WTC11 (cell line): ENCODE data around the gene GHITM. TPM values are rescaled to one million over a fixed set of nuclear protein-coding genes. Genes with fewer than 3 reads are reported as not detected.

Experiments
- ATAC-seq: fragments of 200-7000 bp; cut with Tn5 transposase; 2 replicates; pipeline ENCODE4 v1.10.0; 2021; ENCODE audit warnings: mild to moderate bottlenecking, moderate library complexity
- CTCF ChIA-PET: fragments of 300-600 bp; sonication (Branson Sonifier 250); formaldehyde crosslinking; loops from one replicate; lab custom pipeline; 2021; ENCODE audit warnings: antibody characterized with exemption; lab: Charles Lee
- POLR2A ChIA-PET: fragments of 350-600 bp; sonication (Branson Sonifier 250); formaldehyde crosslinking; loops from one replicate; lab custom pipeline; 2021; ENCODE audit warnings: antibody characterized with exemption; lab: Charles Lee
- DNase-seq: peaks from one replicate; pipeline ENCODE4 v3.0.0; 2021; ENCODE audit warnings: low spot score
- H3K27ac Mint-ChIP-seq: 2 replicates; pipeline ENCODE4 v1.8.0; 2021; ENCODE audit warnings: mixed read lengths
- H3K27me3 Mint-ChIP-seq: 2 replicates; pipeline ENCODE4 v1.8.0; 2021; ENCODE audit warnings: low read depth, mild to moderate bottlenecking, moderate library complexity, mixed read lengths
- H3K36me3 Mint-ChIP-seq: 2 replicates; pipeline ENCODE4 v1.8.0; 2021; ENCODE audit warnings: mixed read lengths
- H3K4me1 Mint-ChIP-seq: 2 replicates; pipeline ENCODE4 v1.8.0; 2022; ENCODE audit warnings: mixed read lengths
- H3K4me3 Mint-ChIP-seq: 2 replicates; pipeline ENCODE4 v1.8.0; 2021; ENCODE audit warnings: mild to moderate bottlenecking, moderate library complexity, mixed read lengths
- H3K9me3 Mint-ChIP-seq: 2 replicates; pipeline ENCODE4 v1.8.0; 2021; ENCODE audit warnings: mixed read lengths
- E2F1 ChIP-seq: sonication (generic); formaldehyde crosslinking; IDR thresholded peaks from 2 replicates; pipeline ENCODE4 v1.8.0; 2022; ENCODE audit warnings: mild to moderate bottlenecking, missing genetic modification reagents
- EMX1 ChIP-seq: fragments of 250-450 bp; sonication (Bioruptor Pico); IDR thresholded peaks from 2 replicates; pipeline ENCODE4 v1.8.0; 2021; ENCODE audit warnings: mild to moderate bottlenecking
- FOXP1 ChIP-seq: sonication (generic); formaldehyde crosslinking; IDR thresholded peaks from 2 replicates; pipeline ENCODE4 v1.8.0; 2022; ENCODE audit warnings: missing genetic modification reagents, mild to moderate bottlenecking, moderate library complexity, borderline replicate concordance
- GABPB1 ChIP-seq: sonication (generic); formaldehyde crosslinking; IDR thresholded peaks from 2 replicates; pipeline ENCODE4 v1.8.1; 2023; ENCODE audit warnings: mild to moderate bottlenecking, missing genetic modification reagents
- JAZF1 ChIP-seq: fragments of 250-450 bp; sonication (Bioruptor Pico); IDR thresholded peaks from 2 replicates; pipeline ENCODE4 v1.9.0; 2021; ENCODE audit warnings: moderate library complexity, mild to moderate bottlenecking, inconsistent platforms
- MYBL2 ChIP-seq: sonication (generic); formaldehyde crosslinking; IDR thresholded peaks from 2 replicates; pipeline ENCODE4 v1.8.1; 2023; ENCODE audit warnings: mild to moderate bottlenecking, moderate library complexity, missing genetic modification reagents
- NFATC4 ChIP-seq: fragments of 250-450 bp; sonication (Bioruptor Pico); IDR thresholded peaks from 2 replicates; pipeline ENCODE4 v1.9.0; 2021; ENCODE audit warnings: mild to moderate bottlenecking
- NFYB ChIP-seq: sonication (generic); formaldehyde crosslinking; conservative IDR thresholded peaks from 2 replicates; pipeline ENCODE4 v1.8.0; 2022; ENCODE audit warnings: low read depth, missing genetic modification reagents
- PREB ChIP-seq: sonication (generic); formaldehyde crosslinking; IDR thresholded peaks from 2 replicates; pipeline ENCODE4 v1.8.1; 2022; ENCODE audit warnings: mild to moderate bottlenecking, missing genetic modification reagents, moderate library complexity, borderline replicate concordance
- PRRX2 ChIP-seq: fragments of 250-450 bp; sonication (Bioruptor Pico); IDR thresholded peaks from 2 replicates; pipeline ENCODE4 v1.8.0; 2021; ENCODE audit warnings: mild to moderate bottlenecking
- SMAD4 ChIP-seq: sonication (generic); formaldehyde crosslinking; IDR thresholded peaks from 2 replicates; pipeline ENCODE4 v1.8.0; 2022; ENCODE audit warnings: mild to moderate bottlenecking, missing genetic modification reagents
- SP1 ChIP-seq: sonication (generic); formaldehyde crosslinking; conservative IDR thresholded peaks from 2 replicates; pipeline ENCODE4 v1.8.1; 2022; ENCODE audit warnings: missing genetic modification reagents
- USF1 ChIP-seq: sonication (generic); formaldehyde crosslinking; IDR thresholded peaks from 2 replicates; pipeline ENCODE4 v1.8.0; 2022; ENCODE audit warnings: mild to moderate bottlenecking, missing genetic modification reagents
- USF2 ChIP-seq: sonication (generic); formaldehyde crosslinking; IDR thresholded peaks from 2 replicates; pipeline ENCODE4 v1.8.1; 2023; ENCODE audit warnings: mild to moderate bottlenecking, missing genetic modification reagents, moderate library complexity
- ZNF138 ChIP-seq: sonication (generic); formaldehyde crosslinking; conservative IDR thresholded peaks from 2 replicates; pipeline ENCODE4 v1.8.1; 2022; ENCODE audit warnings: mild to moderate bottlenecking, moderate library complexity, missing genetic modification reagents
- ZNF232 ChIP-seq: sonication (generic); formaldehyde crosslinking; IDR thresholded peaks from 2 replicates; pipeline ENCODE4 v1.8.0; 2022; ENCODE audit warnings: mild to moderate bottlenecking, missing genetic modification reagents
- ZNF423 ChIP-seq: fragments of 250-450 bp; sonication (Bioruptor Pico); IDR thresholded peaks from 2 replicates; pipeline ENCODE4 v2.1.2; 2022; ENCODE audit warnings: mild to moderate bottlenecking, moderate library complexity
- ZNF512 ChIP-seq: sonication (generic); formaldehyde crosslinking; IDR thresholded peaks from 2 replicates; pipeline ENCODE4 v1.8.1; 2022; ENCODE audit warnings: missing genetic modification reagents, borderline replicate concordance
- total RNA-seq: library from RNA; stranded (reverse); gene quantifications from 3 replicates; pipeline ENCODE4 v1.2.3, GENCODE V29; 2021
- TF ChIP-seq, protein P1 (sequence below): sonication (generic); formaldehyde crosslinking; IDR thresholded peaks from 2 replicates; pipeline ENCODE4 v1.8.0; 2023; ENCODE audit warnings: mild to moderate bottlenecking, missing genetic modification reagents
- TF ChIP-seq, protein P2 (sequence below): sonication (generic); formaldehyde crosslinking; IDR thresholded peaks from 2 replicates; pipeline ENCODE4 v1.8.0; 2023; ENCODE audit warnings: missing genetic modification reagents

GHITM gene
- total RNA-seq, 1 experiment from 2014 or later, result 97.6 TPM

- TF ChIP-seq, protein P1, sequence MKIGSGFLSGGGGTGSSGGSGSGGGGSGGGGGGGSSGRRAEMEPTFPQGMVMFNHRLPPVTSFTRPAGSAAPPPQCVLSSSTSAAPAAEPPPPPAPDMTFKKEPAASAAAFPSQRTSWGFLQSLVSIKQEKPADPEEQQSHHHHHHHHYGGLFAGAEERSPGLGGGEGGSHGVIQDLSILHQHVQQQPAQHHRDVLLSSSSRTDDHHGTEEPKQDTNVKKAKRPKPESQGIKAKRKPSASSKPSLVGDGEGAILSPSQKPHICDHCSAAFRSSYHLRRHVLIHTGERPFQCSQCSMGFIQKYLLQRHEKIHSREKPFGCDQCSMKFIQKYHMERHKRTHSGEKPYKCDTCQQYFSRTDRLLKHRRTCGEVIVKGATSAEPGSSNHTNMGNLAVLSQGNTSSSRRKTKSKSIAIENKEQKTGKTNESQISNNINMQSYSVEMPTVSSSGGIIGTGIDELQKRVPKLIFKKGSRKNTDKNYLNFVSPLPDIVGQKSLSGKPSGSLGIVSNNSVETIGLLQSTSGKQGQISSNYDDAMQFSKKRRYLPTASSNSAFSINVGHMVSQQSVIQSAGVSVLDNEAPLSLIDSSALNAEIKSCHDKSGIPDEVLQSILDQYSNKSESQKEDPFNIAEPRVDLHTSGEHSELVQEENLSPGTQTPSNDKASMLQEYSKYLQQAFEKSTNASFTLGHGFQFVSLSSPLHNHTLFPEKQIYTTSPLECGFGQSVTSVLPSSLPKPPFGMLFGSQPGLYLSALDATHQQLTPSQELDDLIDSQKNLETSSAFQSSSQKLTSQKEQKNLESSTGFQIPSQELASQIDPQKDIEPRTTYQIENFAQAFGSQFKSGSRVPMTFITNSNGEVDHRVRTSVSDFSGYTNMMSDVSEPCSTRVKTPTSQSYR (CRISPR knock-in tag), result no peak
- no peak for TF ChIP-seq ZNF512 (CRISPR knock-in tag)
- TF ChIP-seq, all 79 proteins: peak for 0
These were observed 46.3 kb downstream of the GHITM start (continued) for GRCh38 chr10:84185526-84186175.

DNA sequence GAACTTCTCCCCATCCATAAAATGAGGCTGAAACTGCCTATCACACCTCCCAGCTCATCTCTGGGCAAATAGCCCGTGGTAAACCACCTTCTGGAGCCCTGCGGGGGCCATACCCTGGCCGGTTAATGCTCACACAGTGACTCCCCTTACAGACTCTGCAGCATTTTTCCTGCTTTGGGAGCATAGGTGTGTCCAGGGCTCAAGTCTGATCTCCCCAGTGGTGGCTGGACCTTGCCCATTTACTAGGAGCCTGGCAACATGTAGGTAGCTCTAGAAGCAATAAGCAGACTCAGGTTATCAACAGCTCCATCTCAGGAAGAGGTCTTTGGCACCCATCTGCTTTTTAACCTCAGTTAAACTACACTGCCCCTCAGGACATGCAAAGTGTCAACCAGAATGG lies 49.5 kb downstream of the GHITM start:
- no peaks in the 10 kb centered on the region for H3K36me3 Mint-ChIP-seq
- CTCF ChIA-PET, result interaction anchor here (2.1 kb wide), 1 partner anchor 41 kb away, joined by 8 read pairs; no protein-coding TSS in a partner anchor
- H3K9me3 Mint-ChIP-seq, result no peaks in the 10 kb centered on the region
- TF ChIP-seq MYBL2 (CRISPR knock-in tag) (no peak), ZNF232 (no peak), NFYB (CRISPR knock-in tag) (no peak), PREB (CRISPR knock-in tag) (no peak), GABPB1 (no peak), JAZF1 (CRISPR knock-in tag) (no peak), ZNF138 (CRISPR knock-in tag) (no peak), SP1 (no peak), SMAD4 (CRISPR knock-in tag) (no peak), NFATC4 (no peak), PRRX2 (CRISPR knock-in tag) (no peak), ZNF423 (no peak), FOXP1 (CRISPR knock-in tag) (no peak), EMX1 (CRISPR knock-in tag) (no peak), USF1 (CRISPR knock-in tag) (no peak), E2F1 (no peak), USF2 (no peak)
- TF ChIP-seq, protein P2, sequence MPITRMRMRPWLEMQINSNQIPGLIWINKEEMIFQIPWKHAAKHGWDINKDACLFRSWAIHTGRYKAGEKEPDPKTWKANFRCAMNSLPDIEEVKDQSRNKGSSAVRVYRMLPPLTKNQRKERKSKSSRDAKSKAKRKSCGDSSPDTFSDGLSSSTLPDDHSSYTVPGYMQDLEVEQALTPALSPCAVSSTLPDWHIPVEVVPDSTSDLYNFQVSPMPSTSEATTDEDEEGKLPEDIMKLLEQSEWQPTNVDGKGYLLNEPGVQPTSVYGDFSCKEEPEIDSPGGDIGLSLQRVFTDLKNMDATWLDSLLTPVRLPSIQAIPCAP (CRISPR knock-in tag), result no peak
- DNase-seq (no peak), ATAC-seq (no peak)
- POLR2A ChIA-PET, result interaction anchor here (1.0 kb wide), 1 partner anchor 8 kb away, joined by 3 read pairs; no protein-coding TSS in a partner anchor
- H3K27ac Mint-ChIP-seq, result no peak overlapping the region
- no peak overlapping the region for H3K4me3 Mint-ChIP-seq
- no peaks in the 10 kb centered on the region for H3K4me1 Mint-ChIP-seq
- peaks cover 20% of the 10 kb centered on the region for H3K27me3 Mint-ChIP-seq
